Thymus (tissue), 11 donors: ENCODE results near the gene INPP5A. TPM values are rescaled to one million over a fixed set of nuclear protein-coding genes. Genes with fewer than 3 reads are reported as not detected.

ENCODE experiments used
- DNase-seq, 9 donors: peaks; one replicate each; pipeline ENCODE4 v3.0.0-alpha.2; 2013; ENCODE audit warnings: low spot score in 9 of 9, low read depth in 6 of 9, missing footprints in 1 of 9
- H3K27ac ChIP-seq, 2 donors: one replicate each; pipeline ENCODE4 v1.5.1; 2013; ENCODE audit warnings: control low read depth in 1 of 2, low read depth in 1 of 2, low read length in 1 of 2, mild to moderate bottlenecking in 1 of 2, moderate library complexity in 1 of 2
- H3K27me3 ChIP-seq, 2 donors: one replicate each; pipeline ENCODE4 v1.5.1; 2013; ENCODE audit warnings: low read length in 1 of 2; ENCODE audit not compliant: control insufficient read depth in 2 of 2, insufficient read depth in 1 of 2
- H3K36me3 ChIP-seq, 2 donors: one replicate each; pipeline ENCODE4 v1.5.1; 2013; ENCODE audit warnings: low read length in 1 of 2, mild to moderate bottlenecking in 1 of 2, moderate library complexity in 1 of 2; ENCODE audit not compliant: control insufficient read depth in 2 of 2, insufficient read depth in 2 of 2
- H3K4me1 ChIP-seq, 2 donors: one replicate each; pipeline ENCODE4 v1.5.1; 2013; ENCODE audit warnings: low read length in 2 of 2; ENCODE audit not compliant: control insufficient read depth in 2 of 2, insufficient read depth in 2 of 2
- H3K4me3 ChIP-seq, 2 donors: one replicate each; pipeline ENCODE4 v1.5.1; 2013; ENCODE audit warnings: low read length in 2 of 2, control low read depth in 1 of 2, mild to moderate bottlenecking in 1 of 2
- H3K9me3 ChIP-seq, 2 donors: one replicate each; pipeline ENCODE4 v1.5.1; 2013; ENCODE audit warnings: low read length in 1 of 2, mild to moderate bottlenecking in 1 of 2; ENCODE audit not compliant: control insufficient read depth in 2 of 2, insufficient read depth in 1 of 2
- WGBS: extraction: QIAGEN DNeasy Blood & Tissue Kit; methylation state at CpG from one replicate; pipeline ENCODE4 v1.1.7; 2013; 5-methylcytosine and 5-hydroxymethylcytosine counted together
- polyA plus RNA-seq: library from polyadenylated mRNA; stranded (reverse); fragments of 200-250 nt; gene quantifications from one replicate; pipeline ENCODE4 v1.2.3, GENCODE V29; 2013
- total RNA-seq: library from RNA; stranded (reverse); fragments of 120-200 nt; gene quantifications from one replicate; pipeline ENCODE4 v1.2.4, GENCODE V29; 2013
- donor health status: healthy.

Gene INPP5A
- total and polyA plus RNA-seq, 2 donors = 11.0 to 14.6 TPM

- Histone ChIP-seq H3K9me3 (peaks cover 0 to 5% of the 10 kb centered on the region in 2 donors), H3K36me3 (no peaks in the 10 kb centered on the region), H3K27ac (no peak overlapping the region), H3K27me3 (no peaks in the 10 kb centered on the region), H3K4me1 (no peaks in the 10 kb centered on the region), H3K4me3 (no peak overlapping the region)
- 95% methylated on average over 11 of the region's 11 CpGs for WGBS
- DNase-seq = no peak
Observed at GRCh38 chr10:132494866-132495630, 42.5 kb upstream of the INPP5A start.

DNA sequence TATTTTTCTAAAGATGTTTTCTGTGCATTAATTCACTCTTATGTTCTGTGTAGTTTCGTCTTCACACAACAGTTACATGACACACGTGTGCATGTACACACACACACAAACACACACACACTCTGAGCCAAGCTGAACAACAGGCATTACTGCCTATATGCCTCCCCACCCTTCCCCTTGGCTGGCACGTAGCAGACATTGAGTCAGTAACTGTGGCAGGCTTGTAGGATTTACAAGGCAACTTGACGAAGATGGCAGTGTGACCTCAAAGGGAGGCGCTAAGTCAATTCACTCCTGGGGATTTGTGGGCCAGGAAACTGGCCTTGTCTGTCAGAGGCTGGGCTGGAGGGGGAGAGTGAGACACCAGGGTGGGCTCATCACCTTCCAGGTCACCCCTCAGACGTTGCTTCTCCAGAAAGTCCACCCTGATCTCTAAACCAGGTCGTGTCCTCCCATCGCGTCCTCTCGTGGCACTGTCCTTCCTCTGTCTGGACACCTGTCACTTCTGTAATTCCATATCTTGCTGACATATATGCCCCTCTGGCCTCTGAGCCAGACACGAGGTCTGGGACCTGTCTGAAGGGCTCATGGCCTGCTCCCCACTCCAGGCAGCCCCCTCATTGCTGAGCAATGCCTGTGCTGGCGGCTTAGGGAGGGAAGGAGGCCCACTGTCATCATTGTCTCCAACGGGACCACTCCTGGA, 41.1 kb upstream of the INPP5A start:
- Histone ChIP-seq H3K36me3 (no peaks in the 10 kb centered on the region), H3K27ac (no peak overlapping the region), H3K4me1 (no peaks in the 10 kb centered on the region), H3K27me3 (no peaks in the 10 kb centered on the region), H3K9me3 (no peaks in the 10 kb centered on the region), H3K4me3 (no peak overlapping the region)
- no peak for DNase-seq
- WGBS = 92% methylated on average over 13 of the region's 13 CpGs

GRCh38 chr10:132497063-132497680, 40.4 kb upstream of the INPP5A start:
- Histone ChIP-seq H3K4me1 (no peaks in the 10 kb centered on the region), H3K27ac (no peak overlapping the region), H3K27me3 (no peaks in the 10 kb centered on the region), H3K36me3 (no peaks in the 10 kb centered on the region), H3K9me3 (no peaks in the 10 kb centered on the region), H3K4me3 (no peak overlapping the region)
- 73% methylated on average over 30 of the region's 30 CpGs for WGBS
- no peak for DNase-seq

- WGBS = 96% methylated on average over 17 of the region's 17 CpGs
- no peaks in the 10 kb centered on the region for H3K4me1 ChIP-seq
- H3K4me3 ChIP-seq = no peak overlapping the region
- DNase-seq = no peak
- no peak overlapping the region for H3K27ac ChIP-seq
- no peaks in the 10 kb centered on the region for H3K36me3 ChIP-seq
- H3K9me3 ChIP-seq = no peaks in the 10 kb centered on the region
- H3K27me3 ChIP-seq = no peaks in the 10 kb centered on the region
Observed at GRCh38 chr10:132497861-132498561, 39.6 kb upstream of the INPP5A start.

DNA sequence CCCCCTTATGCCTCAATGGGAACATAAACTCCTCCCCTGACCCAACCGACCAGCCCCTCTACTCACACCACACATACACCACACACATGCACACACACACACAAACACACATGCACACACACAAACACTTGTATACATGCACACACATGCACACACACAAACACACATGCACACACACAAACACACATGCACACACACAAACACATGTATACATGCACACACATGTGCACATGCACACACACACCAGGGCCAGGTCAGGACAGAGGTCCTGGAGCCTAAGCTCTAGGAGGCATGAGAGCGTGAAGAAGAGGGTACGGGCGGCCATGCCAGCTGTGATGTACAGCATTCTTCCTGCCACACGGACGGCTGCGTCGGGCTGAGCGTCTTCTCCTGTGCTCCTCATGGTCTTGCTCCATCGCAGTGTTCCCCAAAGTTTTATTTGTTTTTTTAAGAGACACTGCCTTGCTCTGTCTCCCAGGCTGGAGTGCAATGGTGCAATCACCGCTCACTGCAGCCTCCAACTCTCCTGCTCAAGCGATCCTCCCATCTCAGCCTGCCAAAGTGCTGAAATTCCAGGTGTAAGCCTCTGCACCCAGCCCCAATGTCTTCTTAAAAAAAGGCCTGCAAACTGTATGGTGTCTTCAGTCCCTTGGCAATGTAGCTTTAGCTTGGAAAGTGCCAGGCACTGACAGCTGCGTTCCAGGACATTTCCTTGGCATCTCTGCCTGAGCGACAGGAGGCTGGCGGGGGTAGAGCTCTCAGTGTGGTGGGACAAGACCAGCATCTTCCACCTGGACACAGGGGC, 38.8 kb upstream of the INPP5A start:
- Histone ChIP-seq H3K4me3 (no peak overlapping the region), H3K36me3 (no peaks in the 10 kb centered on the region), H3K27me3 (no peaks in the 10 kb centered on the region), H3K4me1 (no peaks in the 10 kb centered on the region), H3K27ac (no peak overlapping the region), H3K9me3 (no peaks in the 10 kb centered on the region)
- DNase-seq = no peak
- WGBS = 89% methylated on average over 15 of the region's 15 CpGs

GRCh38 chr10:132499367-132499685, 38.3 kb upstream of the INPP5A start:
- no peak overlapping the region for H3K4me3 ChIP-seq
- H3K9me3 ChIP-seq = no peaks in the 10 kb centered on the region
- no peaks in the 10 kb centered on the region for H3K36me3 ChIP-seq
- no peaks in the 10 kb centered on the region for H3K4me1 ChIP-seq
- DNase-seq = no peak
- no peak overlapping the region for H3K27ac ChIP-seq
- H3K27me3 ChIP-seq = no peaks in the 10 kb centered on the region
- 92% methylated on average over 10 of the region's 10 CpGs for WGBS

- Histone ChIP-seq H3K4me3 (no peak overlapping the region), H3K4me1 (no peaks in the 10 kb centered on the region), H3K27me3 (no peaks in the 10 kb centered on the region), H3K27ac (no peak overlapping the region), H3K36me3 (no peaks in the 10 kb centered on the region), H3K9me3 (no peaks in the 10 kb centered on the region)
- WGBS = 93% methylated on average over 14 of the region's 14 CpGs
- no peak for DNase-seq
Observed at GRCh38 chr10:132500781-132501415, 36.7 kb upstream of the INPP5A start.

GRCh38 chr10:132502544-132503300, 34.9 kb upstream of the INPP5A start:
- DNase-seq = no peak
- H3K27ac ChIP-seq = no peak overlapping the region
- H3K4me1 ChIP-seq = no peaks in the 10 kb centered on the region
- H3K4me3 ChIP-seq = no peak overlapping the region
- no peaks in the 10 kb centered on the region for H3K9me3 ChIP-seq
- 86% methylated on average over 32 of the region's 32 CpGs for WGBS
- H3K27me3 ChIP-seq = no peaks in the 10 kb centered on the region
- H3K36me3 ChIP-seq = no peaks in the 10 kb centered on the region
